GM18873 (cell line): Measurements from ENCODE around the gene WDR27.
A peak's percentile ranks its signal among the peaks of the same experiment; 100 is the strongest.
"Not testable (repeated sequence)": the region's sequence is repeated elsewhere in the genome, so short reads cannot be mapped to it uniquely, and the experiment has no call there.

Experiments
- ATAC-seq: cut with Tn5 transposase; IDR thresholded peaks from one replicate; pipeline ENCODE4 v1.9.1; 2021; ENCODE audit warnings: mild to moderate bottlenecking, moderate library complexity, moderate number of reproducible peaks; ENCODE audit not compliant: unreplicated experiment, low FRiP score

WDR27 gene

GRCh38 chr6:169714178-169714577 is 12.3 kb upstream of the WDR27 start:
- no peak for ATAC-seq

- no peak for ATAC-seq
Measured at GRCh38 chr6:169710009-169710408, 8.2 kb upstream of the WDR27 start.

- ATAC-seq = no peak
Measured at GRCh38 chr6:169709293-169709692, 7.5 kb upstream of the WDR27 start.

GRCh38 chr6:169707772-169708171 is 5.9 kb upstream of the WDR27 start:
- no peak for ATAC-seq

GRCh38 chr6:169702840-169703246 is 1.0 kb upstream of the WDR27 start:
- ATAC-seq = peak; percentile 4

GRCh38 chr6:169701311-169701953 is 397 bp downstream of the WDR27 start:
- peak; percentile 11 for ATAC-seq

- no peak for ATAC-seq
Measured at GRCh38 chr6:169700296-169700695, 1.5 kb downstream of the WDR27 start.

GRCh38 chr6:169697115-169697514 is 4.7 kb downstream of the WDR27 start:
- not testable (repeated sequence) for ATAC-seq

- ATAC-seq = no peak
Measured at GRCh38 chr6:169695131-169695530, 6.7 kb downstream of the WDR27 start.

GRCh38 chr6:169692516-169692915 is 9.3 kb downstream of the WDR27 start:
- ATAC-seq = no peak

GRCh38 chr6:169691260-169691659 is 10.6 kb downstream of the WDR27 start:
- ATAC-seq = no peak

GRCh38 chr6:169689287-169689686 is 12.5 kb downstream of the WDR27 start:
- ATAC-seq = no peak

- no peak for ATAC-seq
Measured at GRCh38 chr6:169685860-169686259, 16.0 kb downstream of the WDR27 start.

GRCh38 chr6:169684056-169684455 is 17.8 kb downstream of the WDR27 start:
- ATAC-seq = no peak

GRCh38 chr6:169678342-169678741 is 23.5 kb downstream of the WDR27 start:
- no peak for ATAC-seq

GRCh38 chr6:169677096-169677495 is 24.7 kb downstream of the WDR27 start:
- no peak for ATAC-seq

- no peak for ATAC-seq
Measured at GRCh38 chr6:169675011-169675410, 26.8 kb downstream of the WDR27 start.

GRCh38 chr6:169671563-169671962 is 30.3 kb downstream of the WDR27 start:
- ATAC-seq = no peak

GRCh38 chr6:169669889-169670288 is 31.9 kb downstream of the WDR27 start:
- ATAC-seq = no peak

GRCh38 chr6:169669147-169669546 is 32.7 kb downstream of the WDR27 start:
- ATAC-seq = no peak

GRCh38 chr6:169668203-169668847 is 33.5 kb downstream of the WDR27 start:
- no peak for ATAC-seq

GRCh38 chr6:169667716-169668115 is 34.1 kb downstream of the WDR27 start:
- ATAC-seq = no peak
